HG02610 (cell line): ENCODE data around the gene LRRC3.

ENCODE experiments used
- ATAC-seq: cut with Tn5 transposase; IDR thresholded peaks from one replicate; pipeline ENCODE4 v1.9.1; 2021; ENCODE audit warnings: mild to moderate bottlenecking, moderate library complexity; ENCODE audit not compliant: unreplicated experiment

The LRRC3 gene

GRCh38 chr21:44423941-44424607 is 31.2 kb upstream of the LRRC3 start:
- no peak for ATAC-seq

GRCh38 chr21:44424608-44425306 is 30.6 kb upstream of the LRRC3 start:
- no peak for ATAC-seq

- no peak for ATAC-seq
Measured at GRCh38 chr21:44425307-44425894, 29.9 kb upstream of the LRRC3 start.

- no peak for ATAC-seq
Measured at GRCh38 chr21:44425895-44426662, 29.2 kb upstream of the LRRC3 start.

- ATAC-seq, result no peak
Measured at GRCh38 chr21:44426663-44427191, 28.6 kb upstream of the LRRC3 start.

GRCh38 chr21:44427241-44428120 is 27.8 kb upstream of the LRRC3 start:
- ATAC-seq, result no peak

GRCh38 chr21:44428281-44428960 is 26.9 kb upstream of the LRRC3 start:
- ATAC-seq, result no peak

- ATAC-seq, result no peak
Measured at GRCh38 chr21:44429894-44430293, 25.4 kb upstream of the LRRC3 start.

GRCh38 chr21:44431300-44431699 is 24.0 kb upstream of the LRRC3 start:
- no peak for ATAC-seq

GRCh38 chr21:44432841-44433790 is 22.2 kb upstream of the LRRC3 start:
- ATAC-seq, result no peak

- no peak for ATAC-seq
Measured at GRCh38 chr21:44433791-44434567, 21.3 kb upstream of the LRRC3 start.

GRCh38 chr21:44434568-44434925 is 20.8 kb upstream of the LRRC3 start:
- ATAC-seq, result no peak

GRCh38 chr21:44434936-44435635 is 20.2 kb upstream of the LRRC3 start:
- no peak for ATAC-seq

- no peak for ATAC-seq
Measured at GRCh38 chr21:44436111-44436611, 19.1 kb upstream of the LRRC3 start.

GRCh38 chr21:44436958-44437357 is 18.4 kb upstream of the LRRC3 start:
- ATAC-seq, result no peak

- ATAC-seq, result no peak
Measured at GRCh38 chr21:44437371-44437695, 18.0 kb upstream of the LRRC3 start.

GRCh38 chr21:44437696-44438431 is 17.4 kb upstream of the LRRC3 start:
- ATAC-seq, result no peak
